HUES64 (cell line): ENCODE measurements around the gene FAM13A.
"Not testable (repeated sequence)": the region's sequence is repeated elsewhere in the genome, so short reads cannot be mapped to it uniquely, and the experiment has no call there.

Experiments used
- H3K27ac ChIP-seq: 2 replicates; pipeline ENCODE4 v1.7.0; 2013; ENCODE audit warnings: low read depth, low read length, inconsistent platforms
- H3K27me3 ChIP-seq: 2 replicates; pipeline ENCODE4 v1.6.1; 2013; ENCODE audit warnings: mild to moderate bottlenecking, low read length; ENCODE audit not compliant: insufficient read depth
- H3K36me3 ChIP-seq: 2 replicates; pipeline ENCODE4 v1.6.1; 2013; ENCODE audit warnings: mild to moderate bottlenecking, low read length; ENCODE audit not compliant: insufficient read depth
- H3K4me1 ChIP-seq: 2 replicates; pipeline ENCODE4 v1.6.1; 2013; ENCODE audit warnings: mild to moderate bottlenecking, low read length, moderate library complexity; ENCODE audit not compliant: insufficient read depth
- H3K4me3 ChIP-seq: 2 replicates; pipeline ENCODE4 v1.5.1; 2013; ENCODE audit warnings: mild to moderate bottlenecking, low read length, moderate library complexity
- H3K9ac ChIP-seq: 2 replicates; pipeline ENCODE4 v1.6.1; 2013; ENCODE audit warnings: mild to moderate bottlenecking, low read depth, low read length
- H3K9me3 ChIP-seq: 2 replicates; pipeline ENCODE4 v1.6.1; 2013; ENCODE audit warnings: low read depth, low read length; ENCODE audit not compliant: insufficient read depth
- WGBS: fragments of 150-250, 120-280 bp; methylation state at CpG from one replicate; pipeline ENCODE4 v1.1.7; 2013; ENCODE audit warnings: missing lambda C conversion rate; 5-methylcytosine and 5-hydroxymethylcytosine counted together

The FAM13A gene

DNA sequence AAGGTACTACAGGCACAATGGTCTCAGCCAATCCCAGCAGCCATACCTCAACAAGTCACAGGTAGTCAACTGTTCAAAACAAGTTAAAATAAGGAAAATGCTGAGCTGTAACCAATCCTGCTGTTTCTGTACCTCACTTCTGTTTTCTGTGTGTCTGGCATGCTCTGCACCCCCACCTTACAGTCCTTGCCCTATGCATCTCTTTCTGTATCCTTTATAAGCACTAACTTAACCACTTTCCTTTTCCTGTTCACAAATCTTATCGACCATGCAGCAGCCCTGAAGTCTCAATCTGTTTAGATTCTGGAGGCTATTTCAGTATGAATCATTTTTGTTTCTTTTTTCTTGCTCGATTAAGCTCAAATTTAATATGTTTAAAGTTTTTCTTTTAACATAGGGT lies 12.5 kb upstream of the FAM13A start:
- Histone ChIP-seq H3K27me3 (no peaks in the 10 kb centered on the region), H3K36me3 (no peaks in the 10 kb centered on the region), H3K4me3 (no peak overlapping the region), H3K27ac (no peak overlapping the region), H3K9ac (no peak overlapping the region), H3K9me3 (peaks cover 13% of the 10 kb centered on the region; the same call in 1 of the 2 replicates), H3K4me1 (no peaks in the 10 kb centered on the region)
- 68% methylated on average over 1 of the region's 2 CpGs for WGBS

- Histone ChIP-seq H3K27me3 (no peaks in the 10 kb centered on the region), H3K4me1 (no peaks in the 10 kb centered on the region), H3K36me3 (no peaks in the 10 kb centered on the region), H3K27ac (no peak overlapping the region), H3K9ac (no peak overlapping the region), H3K9me3 (peaks cover 13% of the 10 kb centered on the region; the same call in 1 of the 2 replicates), H3K4me3 (no peak overlapping the region)
Observed at GRCh38 chr4:89067417-89067816, 10.4 kb upstream of the FAM13A start.

- 49% methylated on average over 2 of the region's 3 CpGs for WGBS
- H3K4me1 ChIP-seq: no peaks in the 10 kb centered on the region
- no peaks in the 10 kb centered on the region for H3K27me3 ChIP-seq
- H3K27ac ChIP-seq: no peak overlapping the region
- peaks cover 13% of the 10 kb centered on the region; the same call in 1 of the 2 replicates for H3K9me3 ChIP-seq
- no peaks in the 10 kb centered on the region for H3K36me3 ChIP-seq
- no peak overlapping the region for H3K4me3 ChIP-seq
- no peak overlapping the region for H3K9ac ChIP-seq
Observed at GRCh38 chr4:89064848-89065247, 7.9 kb upstream of the FAM13A start.

DNA sequence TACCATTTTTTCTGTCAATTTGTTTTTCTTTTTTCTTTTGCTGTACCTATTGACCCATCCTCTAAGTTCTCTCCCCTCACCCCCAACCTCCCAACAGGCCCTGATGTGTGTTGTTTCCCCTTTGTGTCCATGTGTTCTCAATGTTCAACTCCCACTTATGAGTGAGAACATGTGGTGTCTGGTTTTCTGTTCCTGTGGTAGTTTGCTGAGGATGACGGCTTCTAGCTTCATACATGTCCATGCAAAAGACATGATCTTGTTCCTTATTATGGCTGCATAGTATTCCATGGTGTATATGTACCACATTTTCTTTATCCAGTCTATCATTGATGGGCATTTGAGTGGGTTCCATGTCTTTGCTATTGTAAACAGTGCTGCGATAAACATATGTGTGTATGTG lies 859 bp upstream of the FAM13A start:
- not testable (repeated sequence) for H3K27me3 ChIP-seq, H3K27ac ChIP-seq, H3K9me3 ChIP-seq, H3K36me3 ChIP-seq, H3K4me3 ChIP-seq, H3K9ac ChIP-seq
- WGBS: 100% methylated on average over 1 of the region's 2 CpGs
- peaks cover 26% of the 10 kb centered on the region for H3K4me1 ChIP-seq

DNA sequence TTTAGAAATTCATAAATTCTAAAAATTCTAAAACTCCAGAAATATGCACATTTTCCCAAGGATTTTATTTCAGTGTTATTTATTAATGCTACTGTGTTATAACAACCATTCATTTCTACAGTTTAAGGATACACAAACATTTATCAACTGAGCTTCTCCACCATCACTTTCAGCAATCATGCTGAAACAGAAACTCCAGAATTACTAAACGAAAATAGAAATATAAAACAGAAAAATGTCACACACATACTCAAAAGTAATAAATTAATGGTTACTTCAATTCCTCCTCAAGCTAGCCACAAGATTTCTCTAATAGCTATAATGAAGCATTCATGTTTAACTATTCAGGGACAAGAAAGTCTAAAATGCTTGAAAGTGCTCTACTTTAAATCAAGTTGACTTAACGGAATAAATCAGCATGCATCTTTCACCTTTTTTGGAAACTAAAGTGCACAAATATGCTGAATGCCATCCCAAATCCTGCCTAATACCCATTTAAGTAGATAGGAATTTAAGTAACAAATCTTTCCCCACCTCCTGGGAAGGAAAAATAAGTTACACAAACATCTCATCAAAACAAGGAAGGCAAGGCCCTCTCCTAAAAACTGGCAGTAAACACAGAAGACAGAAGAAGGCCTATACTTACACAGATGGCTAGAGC lies 563 bp downstream of the FAM13A start:
- peak overlapping the region; percentile 34; the same call in 1 of the 2 replicates for H3K27ac ChIP-seq
- peaks cover 31% of the 10 kb centered on the region for H3K4me1 ChIP-seq
- H3K4me3 ChIP-seq: peak overlapping the region; percentile 67
- H3K36me3 ChIP-seq: no peaks in the 10 kb centered on the region
- H3K9ac ChIP-seq: peak overlapping the region; percentile 78
- H3K9me3 ChIP-seq: no peaks in the 10 kb centered on the region
- WGBS: 21% methylated on average over 2 of the region's 2 CpGs
- no peaks in the 10 kb centered on the region for H3K27me3 ChIP-seq

DNA sequence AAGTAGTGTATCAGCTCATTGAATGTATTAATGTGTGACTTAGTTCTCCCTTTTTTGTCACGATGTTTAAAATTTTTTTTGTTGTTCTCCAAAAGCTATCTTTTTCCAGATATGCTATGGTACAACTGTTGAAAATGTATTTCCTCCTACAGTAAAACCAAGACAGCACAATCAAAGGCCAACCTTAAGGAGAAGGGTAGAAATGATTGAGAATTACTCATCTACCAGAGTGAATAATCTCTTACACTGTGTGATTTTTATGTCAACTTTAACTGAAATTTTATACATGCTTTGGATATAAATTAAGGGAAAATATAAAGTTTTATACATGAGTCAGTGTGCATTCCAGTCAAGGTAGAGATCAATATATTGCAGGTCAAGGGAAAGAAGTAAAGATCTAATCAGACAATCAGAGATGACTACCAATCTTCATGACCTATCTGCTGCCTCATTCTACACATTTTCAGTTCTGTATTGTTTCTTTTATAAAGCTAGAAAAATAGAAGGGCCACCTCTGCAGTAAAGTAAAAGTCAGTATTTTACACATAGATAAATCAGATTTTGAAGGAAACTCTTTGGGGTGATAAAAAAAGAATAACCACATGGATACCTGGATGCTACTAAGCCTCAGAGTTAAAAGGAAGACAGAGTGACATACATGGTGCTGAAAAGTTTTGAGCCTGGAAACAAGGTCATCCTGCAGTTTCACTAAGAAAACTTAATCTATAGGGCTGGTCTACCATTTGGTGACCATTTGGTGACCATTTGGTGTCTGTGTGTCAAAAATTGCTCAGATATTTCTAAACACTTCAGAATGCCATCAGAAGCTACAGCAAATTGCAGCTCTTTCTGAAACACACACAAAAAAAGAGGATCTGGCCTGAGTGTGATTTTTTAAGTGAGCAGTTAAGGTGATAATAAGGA lies 1.6 kb downstream of the FAM13A start:
- Histone ChIP-seq H3K4me3 (peak overlapping the region; percentile 67), H3K27me3 (no peaks in the 10 kb centered on the region), H3K36me3 (no peaks in the 10 kb centered on the region), H3K27ac (no peak overlapping the region), H3K4me1 (peaks cover 31% of the 10 kb centered on the region), H3K9me3 (no peaks in the 10 kb centered on the region; the same call in 1 of the 2 replicates), H3K9ac (peak overlapping the region; percentile 78; the same call in 1 of the 2 replicates)
- WGBS: no CpG with 5 or more reads among the region's 1 CpG

GRCh38 chr4:89054627-89055026 lies 2.4 kb downstream of the FAM13A start:
- Histone ChIP-seq H3K4me3 (peak overlapping the region; percentile 67), H3K4me1 (peaks cover 31% of the 10 kb centered on the region), H3K27ac (no peak overlapping the region), H3K27me3 (no peaks in the 10 kb centered on the region), H3K36me3 (no peaks in the 10 kb centered on the region), H3K9me3 (no peaks in the 10 kb centered on the region; the same call in 1 of the 2 replicates), H3K9ac (no peak overlapping the region)
- 13% methylated on average over 1 of the region's 1 CpG for WGBS

- no peaks in the 10 kb centered on the region for H3K27me3 ChIP-seq
- 98% methylated on average over 2 of the region's 2 CpGs for WGBS
- H3K4me1 ChIP-seq: peaks cover 18% of the 10 kb centered on the region
- H3K4me3 ChIP-seq: no peak overlapping the region
- H3K9me3 ChIP-seq: no peaks in the 10 kb centered on the region; the same call in 1 of the 2 replicates
- H3K9ac ChIP-seq: no peak overlapping the region
- no peak overlapping the region for H3K27ac ChIP-seq
- H3K36me3 ChIP-seq: no peaks in the 10 kb centered on the region
Observed at GRCh38 chr4:89049853-89050252, 7.1 kb downstream of the FAM13A start.

GRCh38 chr4:89048906-89049601 lies 7.9 kb downstream of the FAM13A start:
- Histone ChIP-seq H3K9ac (no peak overlapping the region), H3K36me3 (no peaks in the 10 kb centered on the region), H3K9me3 (no peaks in the 10 kb centered on the region; the same call in 1 of the 2 replicates), H3K4me3 (no peak overlapping the region), H3K27ac (no peak overlapping the region), H3K4me1 (peaks cover 10% of the 10 kb centered on the region), H3K27me3 (no peaks in the 10 kb centered on the region)
- 93% methylated on average over 3 of the region's 4 CpGs for WGBS

DNA sequence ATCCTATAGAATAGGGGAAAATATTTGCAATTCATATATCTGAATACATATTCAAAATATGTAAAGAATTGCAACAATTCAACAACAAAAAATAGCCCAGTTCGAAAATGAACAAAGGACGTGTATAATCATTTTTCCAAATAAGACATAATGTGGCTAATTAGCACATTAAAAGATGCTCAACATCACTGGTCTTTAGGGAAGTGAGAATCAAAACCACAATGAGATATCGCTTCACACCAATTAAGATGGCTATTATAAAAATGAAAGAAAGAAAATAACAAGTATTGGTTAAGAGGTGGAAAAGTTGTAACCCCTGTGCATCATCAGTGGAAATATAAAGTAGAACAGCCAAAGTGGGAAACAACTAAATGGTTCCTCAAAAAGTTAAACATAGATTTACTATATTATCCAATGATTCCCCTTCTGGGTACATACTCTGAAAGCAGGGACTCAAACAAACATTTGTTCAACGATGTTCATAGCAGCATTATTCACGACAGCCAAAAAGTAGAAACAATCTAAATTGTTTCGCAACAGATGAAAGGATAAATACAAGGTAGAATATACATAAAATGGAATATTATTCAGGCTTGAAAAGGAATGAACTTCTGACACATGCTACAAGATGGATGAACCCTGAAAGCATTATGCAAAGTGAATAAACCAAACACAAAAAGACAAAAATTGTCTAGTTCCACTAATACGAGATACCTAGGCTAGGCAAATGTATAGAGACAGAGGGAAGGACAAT lies 12.7 kb downstream of the FAM13A start:
- Histone ChIP-seq H3K4me1 (no peaks in the 10 kb centered on the region), H3K27ac (no peak overlapping the region), H3K9me3 (no peaks in the 10 kb centered on the region), H3K9ac (no peak overlapping the region), H3K4me3 (no peak overlapping the region), H3K27me3 (no peaks in the 10 kb centered on the region), H3K36me3 (no peaks in the 10 kb centered on the region)
- WGBS: 94% methylated on average over 6 of the region's 7 CpGs
